ENCODE results near the gene CDR2. TPM values are rescaled to one million over a fixed set of nuclear protein-coding genes. Genes with fewer than 3 reads are reported as not detected.
A peak's percentile ranks its signal among the peaks of the same experiment; 100 is the strongest.

The CDR2 gene
- total and polyA plus RNA-seq, 7 donors: 2.2 to 11.9 (median 4.5) TPM

DNA sequence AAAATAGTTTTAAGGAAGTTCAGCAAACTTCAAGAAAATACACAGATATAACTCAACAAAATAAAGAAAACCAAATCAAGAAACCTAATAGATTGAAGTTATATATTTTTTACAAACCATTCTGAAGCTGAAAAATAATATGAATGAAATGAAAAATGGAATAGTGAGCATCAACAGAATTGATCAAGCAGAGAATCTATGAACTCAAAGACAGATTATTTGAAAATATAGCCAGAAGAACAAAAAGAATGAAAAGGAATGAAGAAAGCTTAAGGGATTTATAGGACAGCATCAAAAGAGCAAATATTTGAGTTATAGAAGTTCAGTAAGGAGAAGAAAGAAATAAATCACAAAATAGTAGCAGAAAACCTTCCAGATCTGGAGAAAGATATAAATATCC lies 37.8 kb downstream of the CDR2 start:
- H3K27ac ChIP-seq: no peak overlapping the region
- no peak overlapping the region for H3K4me3 ChIP-seq
- peaks cover 20 to 48% of the 10 kb centered on the region in 2 donors for H3K36me3 ChIP-seq (ENCODE audit: insufficient read depth in 1 of 2, low read depth in 1 of 2)
- no peak for TF ChIP-seq CTCF (IDR thresholded peaks at IDR 0.05)
- H3K27me3 ChIP-seq (ENCODE audit: insufficient read depth in 3 of 3, low read length in 2 of 3): no peaks in the 10 kb centered on the region
- ATAC-seq (no peak), DNase-seq (no peak)
- H3K9me3 ChIP-seq: peaks cover 15% of the 10 kb centered on the region
- intact Hi-C loops (cut with DNase I): no loop called here
- no peaks in the 10 kb centered on the region for H3K4me1 ChIP-seq

DNA sequence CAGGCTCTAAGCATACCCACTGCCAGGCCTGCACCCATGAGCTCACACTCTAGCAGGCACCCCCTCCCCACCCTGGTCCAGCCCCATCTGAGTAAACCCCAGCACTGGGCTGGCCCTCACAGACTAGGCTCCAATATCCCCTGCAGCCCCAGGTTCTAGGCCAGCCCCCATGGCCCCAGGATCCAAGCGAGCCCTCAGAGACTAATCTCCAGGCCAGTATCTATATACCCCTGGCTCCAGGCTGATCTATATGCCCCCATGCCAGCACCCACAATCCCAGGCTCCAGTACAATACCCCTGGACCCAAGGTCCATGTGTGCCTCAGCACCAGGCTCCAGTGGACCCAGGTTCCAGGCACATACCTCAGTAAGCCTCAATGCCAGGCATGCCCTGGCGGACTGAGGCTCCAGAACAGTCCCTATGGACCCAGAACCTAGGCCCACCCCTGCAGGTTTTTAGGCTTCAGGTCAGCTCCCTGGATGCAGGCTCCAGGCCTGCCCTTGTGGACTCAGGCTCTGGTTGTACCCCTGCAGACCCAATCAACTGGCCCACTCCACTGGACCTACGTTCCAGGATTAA lies 38.7 kb downstream of the CDR2 start:
- ATAC-seq (peak in 3 of 4 donors; percentile 9 to 44 (median 27)), DNase-seq (no peak)
- 94 to 98% (median 95%) methylated on average over 3 of the region's 3 CpGs for WGBS, 3 donors
- Histone ChIP-seq H3K4me1 (no peaks in the 10 kb centered on the region), H3K36me3 (ENCODE audit: insufficient read depth in 1 of 2, low read depth in 1 of 2) (peaks cover 20 to 55% of the 10 kb centered on the region in 2 donors), H3K9me3 (peaks cover 15% of the 10 kb centered on the region), H3K4me3 (no peak overlapping the region), H3K27me3 (ENCODE audit: insufficient read depth in 3 of 3, low read length in 2 of 3) (no peaks in the 10 kb centered on the region), H3K27ac (no peak overlapping the region)
- intact Hi-C loops (cut with DNase I): no loop called here
- no peak for TF ChIP-seq CTCF (IDR thresholded peaks at IDR 0.05)

- Histone ChIP-seq H3K9me3 (peaks cover 11% of the 10 kb centered on the region), H3K36me3 (ENCODE audit: insufficient read depth in 1 of 2, low read depth in 1 of 2) (peaks cover 20 to 76% of the 10 kb centered on the region in 2 donors), H3K27me3 (ENCODE audit: insufficient read depth in 3 of 3, low read length in 2 of 3) (no peaks in the 10 kb centered on the region), H3K4me3 (no peak overlapping the region), H3K4me1 (no peaks in the 10 kb centered on the region), H3K27ac (no peak overlapping the region)
- intact Hi-C loops (cut with DNase I): no loop called here
- TF ChIP-seq CTCF (IDR thresholded peaks at IDR 0.05): no peak
- WGBS, 3 donors: 71 to 88% (median 76%) methylated on average over 6 of the region's 6 CpGs
- DNase-seq (no peak), ATAC-seq (peak in 2 of 4 donors; percentile 17 to 34)
Measured at GRCh38 chr16:22333457-22333994, 40.9 kb downstream of the CDR2 start.

DNA sequence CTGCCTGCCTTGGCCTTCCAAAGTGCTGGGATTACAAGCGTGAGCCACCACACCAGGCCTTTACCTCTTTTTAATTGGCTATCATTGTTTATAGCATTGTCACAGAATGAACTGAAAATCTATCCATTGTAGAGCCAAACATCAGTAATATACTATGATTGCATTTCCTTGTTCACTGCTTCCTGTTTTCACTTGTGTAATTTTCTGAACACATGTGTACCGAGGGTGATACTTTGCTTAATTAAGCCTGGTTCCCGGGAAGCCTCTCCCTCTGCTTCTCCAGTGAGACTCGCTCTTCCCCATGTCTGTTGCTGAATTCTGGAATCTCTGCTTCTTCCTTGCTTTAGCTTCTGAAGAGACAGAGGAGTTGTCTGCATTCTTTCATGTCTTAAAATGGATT lies 44.1 kb downstream of the CDR2 start:
- no peaks in the 10 kb centered on the region for H3K4me1 ChIP-seq
- no peak for ATAC-seq
- peaks cover 20 to 98% of the 10 kb centered on the region in 2 donors for H3K36me3 ChIP-seq (ENCODE audit: insufficient read depth in 1 of 2, low read depth in 1 of 2)
- H3K9me3 ChIP-seq: no peaks in the 10 kb centered on the region
- H3K27ac ChIP-seq: no peak overlapping the region
- no peak for TF ChIP-seq CTCF (IDR thresholded peaks at IDR 0.05)
- H3K27me3 ChIP-seq (ENCODE audit: insufficient read depth in 3 of 3, low read length in 2 of 3): no peaks in the 10 kb centered on the region
- DNase-seq: no peak
- intact Hi-C loops (cut with DNase I): no loop called here
- WGBS, 3 donors: 64 to 65% (median 64%) methylated on average over 4 of the region's 4 CpGs
- no peak overlapping the region for H3K4me3 ChIP-seq
